Effector memory CD8-positive, alpha-beta T cell (primary cell): Measurements from ENCODE around the gene YBEY.

Experiments
- ATAC-seq: fragments of 150-1000 bp; cut with Tn5 transposase; replicated peaks from 2 replicates; pipeline ENCODE4 v1.10.0; 2021; ENCODE audit warnings: mild to moderate bottlenecking, moderate library complexity
- DNase-seq, 3 experiments: peaks; one replicate each; pipeline ENCODE4 v3.0.0; 2021
- H3K27ac Mint-ChIP-seq, 2 donors: one replicate each; pipeline ENCODE4 v1.8.0; 2022; ENCODE audit warnings: mild to moderate bottlenecking in 2 of 2, mixed read lengths in 2 of 2, moderate library complexity in 2 of 2
- H3K27me3 Mint-ChIP-seq, 2 donors: one replicate each; pipeline ENCODE4 v1.8.0; 2022; ENCODE audit warnings: mixed read lengths in 2 of 2
- H3K36me3 Mint-ChIP-seq: one replicate; pipeline ENCODE4 v1.8.0; 2022; ENCODE audit warnings: mild to moderate bottlenecking, moderate library complexity, mixed read lengths; ENCODE audit not compliant: insufficient read depth
- H3K4me1 Mint-ChIP-seq, 2 donors: one replicate each; pipeline ENCODE4 v1.8.0; 2022; ENCODE audit warnings: low read depth in 2 of 2, mixed read lengths in 2 of 2
- H3K4me3 Mint-ChIP-seq, 2 donors: one replicate each; pipeline ENCODE4 v1.8.0; 2022; ENCODE audit warnings: mild to moderate bottlenecking in 2 of 2, mixed read lengths in 2 of 2, moderate library complexity in 2 of 2
- H3K9me3 Mint-ChIP-seq, 2 donors: one replicate each; pipeline ENCODE4 v1.8.0; 2022; ENCODE audit warnings: mixed read lengths in 2 of 2

YBEY gene

GRCh38 chr21:46274797-46275390, 11.2 kb upstream of the YBEY start:
- peaks cover 1 to 4% of the 10 kb centered on the region in 2 donors for H3K4me1 Mint-ChIP-seq
- ATAC-seq (no peak), DNase-seq (no peak)
- H3K27me3 Mint-ChIP-seq = no peaks in the 10 kb centered on the region
- no peak overlapping the region for H3K4me3 Mint-ChIP-seq
- no peaks in the 10 kb centered on the region for H3K9me3 Mint-ChIP-seq
- peak overlapping the region in 1 of 2 donors; percentile 57 for H3K27ac Mint-ChIP-seq
- peaks cover 97% of the 10 kb centered on the region for H3K36me3 Mint-ChIP-seq

- Mint-ChIP-seq H3K36me3 (peaks cover 47% of the 10 kb centered on the region), H3K4me1 (peaks cover 26 to 45% of the 10 kb centered on the region in 2 donors), H3K27ac (peak overlapping the region in 1 of 2 donors; percentile 32), H3K27me3 (no peaks in the 10 kb centered on the region), H3K4me3 (peak overlapping the region; percentile 48 to 99), H3K9me3 (no peaks in the 10 kb centered on the region)
- ATAC-seq (no peak), DNase-seq (no peak)
Measured at GRCh38 chr21:46284077-46284644, 2.0 kb upstream of the YBEY start.

GRCh38 chr21:46284733-46285132, 1.4 kb upstream of the YBEY start:
- Mint-ChIP-seq H3K27ac (peak overlapping the region; percentile 96), H3K9me3 (no peaks in the 10 kb centered on the region), H3K36me3 (peaks cover 43% of the 10 kb centered on the region), H3K27me3 (no peaks in the 10 kb centered on the region), H3K4me1 (peaks cover 28 to 47% of the 10 kb centered on the region in 2 donors), H3K4me3 (peak overlapping the region; percentile 89 to 99)
- ATAC-seq = no peak
- no peak for DNase-seq

GRCh38 chr21:46285206-46285661, 908 bp upstream of the YBEY start, which contains the start of gene MCM3AP:
TSS of gene MCM3AP (minus strand) at chr21:46285611. CDS start at chr21:46285286, 325 bp downstream.
- H3K27me3 Mint-ChIP-seq = no peaks in the 10 kb centered on the region
- H3K4me3 Mint-ChIP-seq = peak within 1 kb of the TSS; percentile 89 to 99
- no peak for ATAC-seq
- peak within 1 kb of the TSS; percentile 96 for H3K27ac Mint-ChIP-seq
- peaks cover 29 to 49% of the 10 kb centered on the region in 2 donors for H3K4me1 Mint-ChIP-seq
- no peak for DNase-seq
- peaks cover 40% of the 10 kb centered on the region for H3K36me3 Mint-ChIP-seq
- H3K9me3 Mint-ChIP-seq = no peaks in the 10 kb centered on the region

GRCh38 chr21:46286648-46287002, 483 bp downstream of the YBEY start:
- peaks cover 27 to 39% of the 10 kb centered on the region in 2 donors for H3K4me1 Mint-ChIP-seq
- peak; percentile 16 for ATAC-seq
- H3K27me3 Mint-ChIP-seq = no peaks in the 10 kb centered on the region
- DNase-seq = no peak
- peak overlapping the region; percentile 96 for H3K27ac Mint-ChIP-seq
- no peaks in the 10 kb centered on the region for H3K9me3 Mint-ChIP-seq
- H3K4me3 Mint-ChIP-seq = peak overlapping the region; percentile 89 to 99
- peaks cover 37% of the 10 kb centered on the region for H3K36me3 Mint-ChIP-seq

GRCh38 chr21:46287541-46287940, 1.4 kb downstream of the YBEY start:
- DNase-seq = no peak
- ATAC-seq = no peak
- Mint-ChIP-seq H3K27ac (peak overlapping the region; percentile 96), H3K4me3 (peak overlapping the region; percentile 89 to 99), H3K27me3 (no peaks in the 10 kb centered on the region), H3K36me3 (peaks cover 33% of the 10 kb centered on the region), H3K4me1 (peaks cover 27 to 39% of the 10 kb centered on the region in 2 donors), H3K9me3 (no peaks in the 10 kb centered on the region)

- H3K27ac Mint-ChIP-seq = no peak overlapping the region
- no peaks in the 10 kb centered on the region for H3K27me3 Mint-ChIP-seq
- peaks cover 27% of the 10 kb centered on the region for H3K36me3 Mint-ChIP-seq
- no peak overlapping the region for H3K4me3 Mint-ChIP-seq
- ATAC-seq = no peak
- DNase-seq = no peak
- H3K9me3 Mint-ChIP-seq = no peaks in the 10 kb centered on the region
- peaks cover 19 to 22% of the 10 kb centered on the region in 2 donors for H3K4me1 Mint-ChIP-seq
Measured at GRCh38 chr21:46289655-46290179, 3.6 kb downstream of the YBEY start.

GRCh38 chr21:46291561-46291960, 5.4 kb downstream of the YBEY start:
- Mint-ChIP-seq H3K27ac (no peak overlapping the region), H3K27me3 (peaks cover 0 to 8% of the 10 kb centered on the region in 2 donors), H3K4me1 (peaks cover 10 to 15% of the 10 kb centered on the region in 2 donors), H3K9me3 (no peaks in the 10 kb centered on the region), H3K36me3 (peaks cover 18% of the 10 kb centered on the region), H3K4me3 (no peak overlapping the region)
- no peak for DNase-seq
- ATAC-seq = no peak

GRCh38 chr21:46294647-46295176, 8.6 kb downstream of the YBEY start:
- Mint-ChIP-seq H3K9me3 (no peaks in the 10 kb centered on the region), H3K4me1 (peaks cover 1 to 9% of the 10 kb centered on the region in 2 donors), H3K27me3 (peaks cover 0 to 8% of the 10 kb centered on the region in 2 donors), H3K27ac (no peak overlapping the region), H3K4me3 (no peak overlapping the region), H3K36me3 (peaks cover 16% of the 10 kb centered on the region)
- DNase-seq (no peak), ATAC-seq (no peak)

- H3K27me3 Mint-ChIP-seq = peaks cover 0 to 8% of the 10 kb centered on the region in 2 donors
- peaks cover 14% of the 10 kb centered on the region for H3K36me3 Mint-ChIP-seq
- H3K4me3 Mint-ChIP-seq = no peak overlapping the region
- H3K9me3 Mint-ChIP-seq = no peaks in the 10 kb centered on the region
- ATAC-seq (no peak), DNase-seq (no peak)
- peak overlapping the region; percentile 39 to 79 for H3K27ac Mint-ChIP-seq
- peaks cover 0 to 7% of the 10 kb centered on the region in 2 donors for H3K4me1 Mint-ChIP-seq
Measured at GRCh38 chr21:46295177-46295770, 9.1 kb downstream of the YBEY start.

GRCh38 chr21:46295996-46296752, 10.0 kb downstream of the YBEY start:
- H3K4me3 Mint-ChIP-seq = peak overlapping the region; percentile 57 to 73
- ATAC-seq (peak; percentile 92), DNase-seq (peak; percentile 13 to 41 (median 21))

GRCh38 chr21:46297338-46298271, 11.5 kb downstream of the YBEY start:
- no peaks in the 10 kb centered on the region for H3K9me3 Mint-ChIP-seq
- peaks cover 7% of the 10 kb centered on the region for H3K36me3 Mint-ChIP-seq
- peaks cover 0 to 7% of the 10 kb centered on the region in 2 donors for H3K4me1 Mint-ChIP-seq
- no peak overlapping the region for H3K27ac Mint-ChIP-seq
- H3K27me3 Mint-ChIP-seq = peaks cover 0 to 8% of the 10 kb centered on the region in 2 donors
- ATAC-seq = peak; percentile 26
- no peak for DNase-seq
- H3K4me3 Mint-ChIP-seq = peak overlapping the region; percentile 58 to 73

More at GRCh38 chr21:46295996-46296752, 10.0 kb downstream of the YBEY start:
- Mint-ChIP-seq H3K9me3 (no peaks in the 10 kb centered on the region), H3K27me3 (peaks cover 0 to 8% of the 10 kb centered on the region in 2 donors), H3K4me1 (peaks cover 0 to 7% of the 10 kb centered on the region in 2 donors), H3K36me3 (peaks cover 7% of the 10 kb centered on the region), H3K27ac (peak overlapping the region; percentile 39 to 79)
